ENCODE data around the gene CEP164.
"Not testable (repeated sequence)": the region's sequence is repeated elsewhere in the genome, so short reads cannot be mapped to it uniquely, and the experiment has no call there.

Gene CEP164

DNA sequence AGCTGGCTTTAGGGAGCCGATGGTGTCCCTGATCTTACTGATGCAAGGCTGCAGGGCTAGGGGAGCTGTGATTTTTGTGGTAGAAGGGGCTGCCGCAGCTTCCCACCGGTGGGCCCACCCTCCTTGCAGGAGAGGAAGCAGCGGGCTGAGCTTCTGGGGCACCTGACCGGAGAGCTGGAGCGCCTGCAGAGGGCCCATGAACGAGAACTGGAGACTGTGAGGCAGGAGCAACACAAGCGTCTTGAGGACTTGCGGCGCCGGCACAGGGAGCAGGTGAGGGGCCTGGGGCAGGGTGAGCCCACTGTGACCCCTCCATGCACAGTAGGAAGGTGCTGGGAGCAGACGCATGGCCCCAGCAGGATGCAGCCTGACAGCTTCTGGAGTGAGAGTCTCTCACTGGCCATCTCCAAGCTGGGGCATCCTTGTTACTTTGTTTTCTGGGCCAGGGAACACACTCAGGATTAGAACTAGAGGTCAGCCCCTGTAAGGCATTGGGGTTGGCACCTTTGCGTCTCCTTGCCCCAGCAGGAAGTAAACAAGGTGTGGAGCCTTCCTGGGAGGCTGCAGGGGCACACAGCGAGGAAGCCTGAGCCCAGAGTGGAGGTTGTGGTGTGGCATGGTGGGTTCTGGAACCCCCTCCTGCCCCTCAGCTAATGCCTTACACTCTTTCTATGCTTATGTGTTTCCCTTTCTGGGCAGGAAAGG is 66.7 kb downstream of the CEP164 start (continued):
- TF ChIP-seq GLI4 (tag by site-specific recombination; IDR thresholded peaks at IDR 0.05) (no peak), ZNF404 (tag by site-specific recombination; IDR thresholded peaks at IDR 0.05) (no peak), ZNF600 (tag by site-specific recombination; IDR thresholded peaks at IDR 0.05) (no peak), ZNF843 (tag by site-specific recombination; IDR thresholded peaks at IDR 0.05) (no peak), MZF1 (tag by site-specific recombination; IDR thresholded peaks at IDR 0.05; ENCODE audit: borderline replicate concordance) (no peak)

DNA sequence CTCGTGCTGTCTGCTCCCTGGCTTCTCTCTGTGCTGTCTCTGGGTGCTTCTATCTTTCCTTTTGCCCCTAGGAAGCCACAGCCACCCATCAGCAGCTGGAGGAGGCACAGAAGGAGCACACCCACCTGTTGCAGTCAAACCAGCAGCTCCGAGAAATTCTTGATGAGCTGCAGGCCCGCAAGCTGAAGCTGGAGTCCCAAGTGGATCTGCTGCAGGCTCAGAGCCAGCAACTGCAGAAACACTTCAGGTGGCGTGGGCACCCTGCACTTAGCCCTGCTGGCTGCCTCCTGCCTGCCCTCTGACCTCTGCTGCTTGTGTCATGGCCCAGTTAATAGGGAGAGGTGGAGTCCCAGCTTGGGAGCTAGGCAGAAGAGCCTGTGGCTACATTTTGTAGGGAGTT is 67.8 kb downstream of the CEP164 start:
- ChIA-PET POLR2A (interaction anchor here (0.6 kb wide), 2 partner anchors 16 to 576 kb away, joined by 4 to 5 read pairs; no protein-coding TSS in a partner anchor), CTCF (no interaction called here)

DNA sequence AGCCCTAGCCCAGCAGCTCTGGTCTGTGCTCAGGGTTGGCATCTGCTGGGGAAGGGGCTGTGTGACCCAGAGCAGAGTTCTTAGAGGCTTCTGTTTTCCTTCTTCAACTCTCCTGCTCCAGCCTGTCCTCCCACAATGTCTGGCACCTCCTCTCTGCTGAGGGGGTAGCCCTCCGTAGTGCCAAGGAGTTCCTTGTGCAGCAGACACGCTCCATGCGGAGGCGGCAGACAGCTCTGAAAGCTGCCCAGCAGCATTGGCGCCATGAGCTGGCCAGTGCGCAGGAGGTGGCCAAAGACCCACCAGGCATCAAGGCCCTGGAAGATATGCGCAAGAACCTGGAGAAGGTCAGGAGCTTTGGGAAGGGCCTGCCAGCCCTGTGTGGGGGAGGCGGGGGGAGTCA is 69.3 kb downstream of the CEP164 start:
- POLR2A ChIA-PET, result no interaction called here
- CTCF ChIA-PET, result no interaction called here
- H3K27ac ChIP-seq (ENCODE audit: extremely low read depth, low read depth, low read length), result no peak overlapping the region
- H3K9me3 ChIP-seq (ENCODE audit: control insufficient read depth, insufficient read depth, low read depth, low read length), result no peaks in the 10 kb centered on the region
- H3K4me3 ChIP-seq (ENCODE audit: low read depth, low read length), result no peak overlapping the region
- peaks cover 0 to 66% of the 10 kb centered on the region in 2 experiments; a peak in 2 of 3 replicates for H3K36me3 ChIP-seq (ENCODE audit: control insufficient read depth in 2 of 2, insufficient read depth in 1 of 2, low read length in 2 of 2)
- H3K4me1 ChIP-seq (ENCODE audit: control insufficient read depth, insufficient read depth, low read length), result no peaks in the 10 kb centered on the region
- no peak for TF ChIP-seq ZFP37 (tag by site-specific recombination; IDR thresholded peaks at IDR 0.05)
- no peak for TF ChIP-seq ZBTB21 (tag by site-specific recombination; IDR thresholded peaks at IDR 0.05)
- TF ChIP-seq ZNF114 (tag by site-specific recombination; IDR thresholded peaks at IDR 0.05), result no peak
- no peak for TF ChIP-seq ZBTB44 (tag by site-specific recombination; IDR thresholded peaks at IDR 0.05)

More for the DNA sequence above, 67.8 kb downstream of the CEP164 start:
- H3K4me1 ChIP-seq (ENCODE audit: control insufficient read depth, insufficient read depth, low read length), result no peaks in the 10 kb centered on the region
- TF ChIP-seq ZNF10 (tag by site-specific recombination; IDR thresholded peaks at IDR 0.05) (no peak), SCRT2 (tag by site-specific recombination; IDR thresholded peaks at IDR 0.05) (peak; percentile 78), ZNF350 (tag by site-specific recombination; IDR thresholded peaks at IDR 0.05) (no peak), ZBTB21 (tag by site-specific recombination; IDR thresholded peaks at IDR 0.05) (no peak)
- H3K36me3 ChIP-seq (ENCODE audit: control insufficient read depth in 2 of 2, insufficient read depth in 1 of 2, low read length in 2 of 2), result peaks cover 0 to 81% of the 10 kb centered on the region in 2 experiments; a peak in 2 of 3 replicates
- no peak overlapping the region for H3K27ac ChIP-seq (ENCODE audit: extremely low read depth, low read depth, low read length)
- H3K9me3 ChIP-seq (ENCODE audit: control insufficient read depth, insufficient read depth, low read depth, low read length), result no peaks in the 10 kb centered on the region
- no peak overlapping the region for H3K4me3 ChIP-seq (ENCODE audit: low read depth, low read length)

DNA sequence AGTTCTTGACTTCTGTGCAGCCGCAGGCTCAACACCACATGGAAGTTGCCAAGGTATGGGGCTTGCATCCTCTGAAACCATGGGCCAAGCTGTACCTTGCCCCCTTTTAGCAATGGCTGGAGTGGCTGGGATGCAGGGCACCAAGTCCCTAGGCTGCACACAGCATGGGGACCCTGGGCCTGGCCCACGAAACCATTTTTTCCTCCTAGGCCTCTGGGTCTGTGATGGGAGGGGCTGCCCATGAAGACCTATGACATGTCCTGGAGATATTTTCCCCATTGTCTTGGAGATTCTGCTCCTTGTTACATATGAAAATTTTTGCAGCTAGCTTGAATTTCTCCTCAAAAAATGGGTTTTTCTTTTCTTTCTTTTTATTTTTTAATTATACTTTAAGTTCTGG is 71.0 kb downstream of the CEP164 start:
- not testable (repeated sequence) for H3K27ac ChIP-seq (ENCODE audit: extremely low read depth, low read depth, low read length); H3K4me3 ChIP-seq (ENCODE audit: low read depth, low read length); H3K9me3 ChIP-seq (ENCODE audit: control insufficient read depth, insufficient read depth, low read depth, low read length); H3K4me1 ChIP-seq (ENCODE audit: control insufficient read depth, insufficient read depth, low read length)
- ChIA-PET CTCF (interaction anchor here (1.5 kb wide), 1 partner anchor 28 kb away, joined by 7 read pairs; no protein-coding TSS in a partner anchor), POLR2A (interaction anchor here (0.5 kb wide), 1 partner anchor 63 kb away, joined by 3 read pairs; no protein-coding TSS in a partner anchor)
- TF ChIP-seq ZNF585B (tag by site-specific recombination; IDR thresholded peaks at IDR 0.05) (peak; percentile 93), SETDB1 (IDR thresholded peaks at IDR 0.05; ENCODE audit: insufficient read length, low read length) (peak; percentile 64)
- peaks cover 0 to 54% of the 10 kb centered on the region in 2 experiments; a peak in 1 of 3 replicates for H3K36me3 ChIP-seq (ENCODE audit: control insufficient read depth in 2 of 2, insufficient read depth in 1 of 2, low read length in 2 of 2)

DNA sequence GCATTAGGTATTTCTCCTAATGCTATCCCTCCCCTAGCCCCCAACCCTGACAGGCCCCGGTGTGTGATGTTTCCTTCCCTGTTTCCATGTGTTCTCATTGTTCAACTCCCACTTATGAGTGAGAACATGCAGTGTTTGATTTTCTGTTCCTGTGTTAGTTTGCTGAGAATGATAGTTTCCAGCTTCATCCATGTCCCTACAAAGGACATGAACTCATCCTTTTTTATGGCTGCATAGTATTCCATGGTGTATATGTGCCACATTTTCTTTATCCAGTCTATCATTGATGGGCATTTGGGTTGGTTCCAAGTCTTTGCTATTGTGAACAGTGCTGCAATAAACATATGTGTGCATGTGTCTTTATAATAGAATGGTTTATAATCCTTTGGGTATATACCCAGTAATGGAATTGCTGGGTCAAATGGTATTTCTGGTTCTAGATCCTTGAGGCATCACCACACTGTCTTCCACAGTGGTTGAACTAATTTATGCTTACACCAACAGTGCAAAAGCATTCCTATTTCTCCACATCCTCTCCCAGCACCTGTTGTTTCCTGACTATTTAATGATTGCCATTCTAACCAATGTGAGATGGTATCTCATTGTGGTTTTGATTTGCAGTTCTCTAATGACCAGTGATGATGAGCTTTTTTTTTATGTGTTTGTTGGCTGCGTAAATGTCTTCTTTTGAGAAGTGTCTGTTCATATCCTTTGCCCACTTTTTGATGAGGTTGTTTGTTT is 71.6 kb downstream of the CEP164 start:
- CTCF ChIA-PET; H3K4me1 ChIP-seq (ENCODE audit: control insufficient read depth, insufficient read depth, low read length); H3K9me3 ChIP-seq (ENCODE audit: control insufficient read depth, insufficient read depth, low read depth, low read length); H3K27ac ChIP-seq (ENCODE audit: extremely low read depth, low read depth, low read length); H3K4me3 ChIP-seq (ENCODE audit: low read depth, low read length); POLR2A ChIA-PET: not testable (repeated sequence)
- peaks cover 0 to 48% of the 10 kb centered on the region in 2 experiments; a peak in 1 of 3 replicates for H3K36me3 ChIP-seq (ENCODE audit: control insufficient read depth in 2 of 2, insufficient read depth in 1 of 2, low read length in 2 of 2)
- TF ChIP-seq ZNF146 (tag by site-specific recombination; IDR thresholded peaks at IDR 0.05), result peak; percentile 91

Measured in HEK293 (cell line).